A172 (cell line): Measurements from ENCODE around the gene IAH1. TPM values are rescaled to one million over a fixed set of nuclear protein-coding genes. Genes with fewer than 3 reads are reported as not detected.
"Not testable (repeated sequence)": the region's sequence is repeated elsewhere in the genome, so short reads cannot be mapped to it uniquely, and the experiment has no call there.

Experiments
- DNase-seq: peaks from one replicate; pipeline ENCODE4 v3.0.0-alpha.2; 2015; ENCODE audit warnings: low spot score
- total RNA-seq: library from RNA; depleted of rRNA; stranded (reverse); fragments of >200 nt; shearing (Covaris generic); gene quantifications from 2 replicates; pipeline ENCODE4 v1.2.3, GENCODE V29; 2014

The IAH1 gene
- total RNA-seq, 1 experiment from 2014 or later, result 23.4 TPM

DNA sequence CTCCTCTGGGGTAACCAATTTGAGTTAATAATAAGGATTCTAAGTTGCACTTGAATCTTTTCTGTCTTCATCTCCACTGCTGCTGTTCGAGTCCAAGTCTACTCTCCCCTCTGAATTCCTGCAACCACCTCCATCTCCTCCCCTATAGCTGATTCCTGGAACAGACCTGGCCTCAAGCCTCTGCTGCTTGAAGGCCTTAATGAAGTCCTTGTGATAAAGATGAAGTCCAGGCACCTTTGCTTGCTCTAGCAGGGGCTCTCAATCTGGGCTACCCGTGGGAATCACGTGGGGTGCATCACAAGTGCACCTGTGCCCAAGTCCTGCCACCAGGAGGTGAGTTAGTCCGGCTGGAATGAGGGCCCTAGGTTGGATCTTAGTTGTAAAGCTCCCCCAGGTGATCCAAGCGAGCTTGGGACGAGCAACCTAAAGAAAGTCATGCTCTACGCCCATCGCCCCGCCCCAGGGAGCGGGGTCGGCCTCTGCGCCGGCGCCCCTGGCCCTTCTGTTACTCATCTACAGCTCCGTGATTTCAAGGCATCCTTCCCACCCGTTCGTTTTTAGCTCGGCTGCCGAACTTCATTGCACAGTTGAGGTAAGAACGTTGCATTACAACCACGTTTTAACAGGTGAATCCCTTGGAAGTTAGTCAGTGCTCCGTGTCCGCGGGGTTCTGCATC, 905 bp upstream of the IAH1 start:
- no peak for DNase-seq

DNA sequence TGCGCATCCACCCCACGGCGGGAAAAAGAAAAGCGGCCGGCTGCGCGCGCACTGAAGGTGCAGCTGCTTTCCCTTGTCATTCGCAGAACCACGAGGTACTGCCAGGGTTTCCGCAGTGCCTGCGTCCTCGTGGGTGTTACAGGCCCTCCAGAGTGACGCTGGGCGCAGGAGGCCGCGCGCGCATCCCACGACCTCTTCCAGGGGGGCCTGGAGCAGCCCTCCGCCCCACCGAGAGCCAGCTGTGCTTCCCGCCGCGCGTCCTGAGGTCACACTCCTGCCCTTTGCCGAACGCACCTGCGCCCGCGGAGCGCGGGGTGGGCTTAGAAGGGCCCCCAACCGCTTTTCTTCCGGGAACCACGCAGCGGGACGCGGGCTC, 378 bp upstream of the IAH1 start:
- DNase-seq, result no peak

DNA sequence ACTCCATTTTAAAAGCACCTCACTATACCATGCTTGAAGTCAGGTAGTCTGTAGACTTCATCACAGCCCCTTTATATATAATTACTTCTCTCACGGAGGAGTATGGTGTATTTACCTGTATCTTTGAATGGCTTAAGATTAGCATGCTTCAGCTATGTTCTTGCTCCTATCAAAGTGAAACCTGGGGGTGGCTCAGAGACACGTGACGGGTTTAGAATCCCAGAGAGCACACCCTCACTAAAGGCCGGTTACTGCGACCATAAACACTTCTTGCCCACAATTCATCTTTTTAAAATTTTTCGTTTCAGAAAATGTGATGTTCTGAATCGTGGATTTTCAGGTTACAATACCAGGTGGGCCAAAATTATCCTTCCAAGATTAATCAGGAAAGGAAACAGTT, 3.6 kb downstream of the IAH1 start:
- DNase-seq, result no peak

DNA sequence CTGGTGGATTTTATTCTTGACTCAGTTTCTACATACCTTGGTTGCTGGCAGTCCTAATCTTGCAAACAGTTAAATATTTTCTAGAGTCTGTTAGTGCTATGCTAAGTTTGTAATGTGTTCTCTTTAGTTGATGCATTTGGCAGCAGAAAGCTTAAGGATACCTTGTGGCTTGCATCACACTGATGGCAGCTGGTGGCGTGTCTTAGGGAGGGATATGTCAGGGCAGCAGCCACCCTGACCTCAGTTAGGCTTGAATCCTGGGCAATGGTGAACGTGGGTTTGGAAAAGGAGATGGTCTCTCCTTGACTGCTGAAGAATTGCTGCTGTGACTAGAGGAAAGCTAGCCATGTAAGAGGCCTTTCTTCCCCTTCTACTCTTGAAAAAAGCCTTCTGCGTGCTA, 4.2 kb downstream of the IAH1 start:
- no peak for DNase-seq

DNA sequence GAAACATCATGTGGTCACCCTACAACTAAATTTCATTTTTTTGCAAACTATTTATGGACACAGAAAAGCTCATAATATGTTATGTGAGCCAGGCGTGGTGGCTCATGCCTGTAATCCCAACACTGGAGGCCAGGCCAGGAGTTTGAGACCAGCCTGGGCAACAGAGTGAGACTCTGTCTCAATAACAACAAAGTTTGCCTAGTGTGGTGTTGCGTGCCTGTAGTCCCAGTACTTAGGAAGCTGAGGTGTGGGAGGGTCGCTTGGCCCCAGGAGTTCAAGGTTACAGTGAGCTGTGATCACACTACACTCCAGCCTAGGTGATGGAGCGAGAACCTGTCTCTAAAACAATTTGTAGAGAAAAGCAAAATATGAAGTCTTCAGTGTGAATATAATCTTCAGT, 5.8 kb downstream of the IAH1 start:
- no peak for DNase-seq

DNA sequence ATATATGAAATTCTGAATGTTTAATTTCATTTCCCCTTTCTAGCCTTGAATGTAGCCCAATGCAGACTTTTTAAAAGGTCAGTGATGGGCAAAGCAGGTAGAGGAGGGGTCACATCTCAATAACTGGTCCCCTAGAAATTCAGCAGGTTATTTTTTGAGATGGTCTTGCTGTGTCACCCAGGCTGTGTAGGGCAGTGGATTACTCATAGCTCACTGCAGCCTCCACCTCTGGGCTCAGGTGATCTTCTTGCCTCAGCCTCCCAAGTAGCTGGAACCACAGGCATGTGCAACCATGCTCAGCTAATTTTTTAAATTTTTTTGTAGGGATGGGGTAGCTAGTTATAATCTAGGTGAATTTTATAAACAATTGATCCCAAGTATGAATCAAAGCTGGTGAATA, 8.8 kb downstream of the IAH1 start:
- no peak for DNase-seq

DNA sequence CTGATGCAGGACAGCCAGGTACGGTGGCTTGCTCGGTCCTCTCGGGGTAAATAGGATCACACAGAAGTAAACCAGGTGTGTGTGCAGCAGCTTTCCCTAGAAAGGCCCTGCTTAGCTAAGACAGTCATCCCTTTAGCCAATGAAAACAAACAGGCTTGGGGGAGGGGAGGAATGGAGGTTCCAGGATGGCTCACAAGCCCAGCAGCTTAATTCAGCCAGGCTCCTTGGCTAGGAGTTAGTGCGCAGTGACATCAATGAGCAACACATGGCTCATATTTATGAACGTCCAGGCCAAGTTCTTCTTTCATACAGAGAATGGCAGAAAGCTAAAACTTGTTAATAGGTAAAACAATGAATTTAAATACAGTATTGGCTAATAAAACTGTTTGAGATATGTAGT, 10.2 kb downstream of the IAH1 start:
- no peak for DNase-seq

DNA sequence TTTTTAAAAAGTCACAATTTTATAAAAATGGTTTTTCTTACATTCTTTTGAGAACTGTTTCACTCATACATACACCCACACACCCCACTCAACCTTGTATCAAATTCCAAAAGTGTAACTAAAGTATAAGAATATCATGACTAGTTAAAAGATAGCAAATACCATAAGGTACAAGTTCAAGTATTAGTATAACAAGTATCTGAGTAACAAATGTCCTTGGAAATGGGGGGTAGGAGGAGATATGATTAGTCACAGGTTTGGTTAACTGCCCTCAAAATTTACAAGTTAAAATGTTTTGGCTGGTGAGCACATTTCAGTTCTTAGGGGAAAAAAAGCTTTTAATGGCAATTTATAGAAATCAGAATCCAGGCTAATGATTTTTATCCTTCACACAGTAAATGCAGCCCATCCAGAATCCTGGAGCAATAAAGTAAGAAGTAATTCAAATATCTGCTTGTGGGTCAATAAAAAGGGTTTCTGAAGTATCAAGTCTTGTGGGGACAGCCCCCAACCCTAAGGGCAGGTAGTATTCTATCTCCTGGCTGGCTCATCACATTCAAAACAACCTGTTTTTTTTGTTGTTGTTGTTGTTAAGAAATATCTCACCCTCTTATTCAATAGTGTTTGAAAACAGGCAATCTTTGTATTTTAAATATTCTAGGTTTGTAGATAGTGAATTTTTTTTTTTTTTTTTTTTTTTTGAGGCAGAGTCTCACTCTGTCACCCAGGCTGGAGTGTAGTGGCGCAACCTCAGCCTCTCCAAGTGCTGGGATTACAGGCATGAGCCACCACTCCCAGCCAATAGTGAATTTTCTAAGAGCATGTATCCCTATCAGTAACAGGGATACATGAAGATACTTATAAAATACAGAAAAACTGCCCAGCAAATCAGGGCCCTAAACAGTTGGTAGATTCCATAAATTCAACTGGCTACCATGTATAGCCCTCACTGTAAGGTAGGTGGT, 14.5 kb downstream of the IAH1 start:
- no peak for DNase-seq

DNA sequence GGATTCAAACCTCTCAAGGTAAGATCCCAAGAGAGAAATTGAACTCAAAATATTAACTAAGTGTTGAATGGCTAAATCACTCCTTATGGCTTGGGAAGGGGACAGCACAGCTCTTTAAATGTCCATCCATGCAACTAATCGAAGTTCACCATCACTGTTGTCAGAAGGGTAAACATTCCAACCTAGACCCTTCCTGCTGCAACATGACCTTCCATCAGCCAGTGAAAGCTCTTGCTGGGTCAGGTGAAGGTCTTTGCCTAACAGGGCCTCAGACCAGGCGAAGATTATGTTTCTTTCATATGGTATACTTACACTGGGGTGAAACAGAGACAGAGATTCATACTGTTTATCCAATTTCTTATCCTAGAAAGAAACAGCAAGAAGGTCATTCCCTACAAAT, 16.4 kb downstream of the IAH1 start:
- DNase-seq, result no peak

DNA sequence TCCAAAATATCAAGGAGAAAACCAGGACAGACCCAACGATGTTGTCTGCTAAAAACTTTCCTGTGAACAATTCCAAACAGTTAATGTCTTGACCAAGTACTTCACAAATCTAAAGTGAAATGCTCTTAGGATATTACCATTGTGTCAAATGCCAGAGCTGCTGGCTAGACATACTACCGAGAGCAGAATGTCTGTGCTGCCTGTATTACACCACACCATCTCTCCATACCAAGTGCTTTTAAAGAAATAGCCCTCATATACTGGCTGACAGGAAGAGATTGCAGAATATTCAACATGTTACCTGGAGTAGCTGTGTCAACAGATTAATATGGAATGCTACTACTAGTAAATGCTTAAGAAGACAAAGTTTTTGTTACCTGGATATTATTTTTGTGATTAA, 18.6 kb downstream of the IAH1 start:
- DNase-seq, result no peak

DNA sequence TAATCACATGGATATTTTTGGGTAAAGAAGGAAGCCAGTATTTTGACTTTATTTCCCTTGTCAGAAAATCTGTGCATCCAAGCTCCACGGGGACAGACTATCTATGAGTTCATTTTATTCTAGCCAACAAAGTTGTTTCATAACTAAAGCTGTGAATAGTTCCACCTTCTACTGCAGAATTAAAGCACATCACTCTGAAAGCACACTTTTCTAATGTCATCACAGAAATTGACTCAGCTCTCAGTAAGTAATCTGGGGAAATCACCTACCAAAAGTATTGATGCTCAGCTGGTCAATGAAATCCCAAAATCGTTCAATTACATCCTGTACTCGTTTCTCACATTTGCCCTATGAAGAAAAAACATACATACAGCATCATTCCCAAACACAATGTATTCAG, 19.1 kb downstream of the IAH1 start:
- no peak for DNase-seq

DNA sequence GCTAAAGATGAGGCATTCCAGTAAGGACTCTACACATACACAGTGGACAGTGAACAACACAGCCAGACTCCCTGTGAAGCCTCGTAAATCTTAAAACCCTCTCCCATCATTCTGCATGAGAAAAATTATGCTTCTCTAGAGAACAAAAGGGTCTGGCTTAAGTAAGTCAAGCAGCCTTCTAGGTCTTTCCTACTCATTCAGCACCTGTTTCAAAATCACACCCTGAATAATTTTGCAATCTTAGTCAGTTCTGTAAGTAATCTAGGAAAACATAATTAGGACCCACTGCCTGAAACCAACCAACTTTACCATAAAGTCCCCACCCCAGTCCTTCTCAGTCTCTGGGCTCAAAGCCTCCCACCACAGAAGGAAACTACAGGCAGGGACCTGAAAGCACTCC, 19.7 kb downstream of the IAH1 start:
- DNase-seq, result no peak

DNA sequence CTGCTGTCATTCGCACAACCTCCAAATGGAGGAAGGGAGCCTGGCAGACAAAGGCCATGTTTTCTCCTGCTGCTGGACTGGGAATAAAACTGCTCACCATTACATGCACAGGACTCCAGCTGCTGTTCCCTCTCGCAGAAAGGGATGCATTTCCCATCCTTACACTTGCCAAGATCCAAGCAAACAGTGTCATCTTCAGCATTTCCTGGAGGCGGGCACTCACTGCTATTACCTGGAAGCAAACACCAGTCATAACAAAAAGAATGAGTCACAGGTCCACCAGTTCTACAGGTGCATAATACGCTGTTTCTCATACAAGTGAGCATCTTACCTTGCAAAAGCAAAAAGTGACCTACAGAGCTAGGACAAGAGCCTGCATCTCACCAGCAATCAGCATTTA, 22.7 kb downstream of the IAH1 start:
- DNase-seq, result no peak

DNA sequence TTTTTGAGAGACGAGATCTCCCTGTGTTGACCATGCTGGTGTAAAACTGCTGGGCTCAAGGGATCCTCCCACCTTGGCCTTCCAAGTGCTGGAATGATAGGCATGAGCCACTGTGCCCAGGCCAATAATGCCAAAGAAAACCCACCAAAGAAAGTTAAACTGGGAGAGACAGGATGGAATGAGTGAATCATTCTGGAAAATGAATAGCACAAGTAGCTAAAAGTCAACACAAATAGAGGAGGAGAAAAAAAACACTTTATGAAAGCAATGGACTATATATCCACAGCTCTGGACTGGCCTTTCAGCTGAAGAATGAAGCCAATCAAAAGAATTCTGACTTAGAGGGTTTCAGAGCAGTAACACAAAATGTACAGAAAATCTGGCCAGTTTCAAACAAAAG, 23.9 kb downstream of the IAH1 start:
- no peak for DNase-seq

DNA sequence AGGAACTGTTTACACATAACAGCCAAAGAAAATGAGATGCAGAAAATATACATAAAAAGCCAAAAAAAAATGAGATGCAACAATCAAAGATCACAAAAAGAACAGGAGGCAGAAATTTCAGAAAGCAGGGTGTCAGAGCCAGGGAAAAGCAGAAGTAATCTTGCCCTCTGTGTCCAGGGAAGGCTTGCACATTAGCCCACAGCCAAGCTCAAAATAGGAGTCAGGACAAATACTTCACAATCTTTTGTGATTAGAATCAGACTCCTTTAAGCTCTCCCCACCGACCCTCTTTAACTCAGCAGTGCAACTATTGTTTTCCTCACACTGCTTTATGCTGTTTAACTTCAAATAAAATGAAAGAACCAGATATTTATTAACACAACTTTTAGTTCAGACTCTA, 34.6 kb downstream of the IAH1 start:
- DNase-seq, result no peak

DNA sequence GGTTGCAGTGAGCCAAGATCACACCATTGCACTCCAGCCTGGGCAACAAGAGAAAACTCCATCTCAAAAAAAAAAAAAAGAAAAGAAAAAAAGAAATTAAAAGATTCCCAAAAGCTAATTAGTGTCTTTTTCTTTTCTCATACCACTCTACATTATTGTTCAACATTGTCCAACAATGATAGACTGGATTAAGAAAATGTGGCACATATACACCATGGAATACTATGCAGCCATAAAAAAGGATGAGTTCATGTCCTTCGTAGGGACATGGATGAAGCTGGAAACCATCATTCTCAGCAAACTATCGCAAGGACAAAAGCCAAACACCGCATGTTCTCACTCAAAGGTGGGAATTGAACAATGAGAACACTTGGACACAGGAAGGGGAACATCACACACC, 39.6 kb downstream of the IAH1 start:
- not testable (repeated sequence) for DNase-seq

DNA sequence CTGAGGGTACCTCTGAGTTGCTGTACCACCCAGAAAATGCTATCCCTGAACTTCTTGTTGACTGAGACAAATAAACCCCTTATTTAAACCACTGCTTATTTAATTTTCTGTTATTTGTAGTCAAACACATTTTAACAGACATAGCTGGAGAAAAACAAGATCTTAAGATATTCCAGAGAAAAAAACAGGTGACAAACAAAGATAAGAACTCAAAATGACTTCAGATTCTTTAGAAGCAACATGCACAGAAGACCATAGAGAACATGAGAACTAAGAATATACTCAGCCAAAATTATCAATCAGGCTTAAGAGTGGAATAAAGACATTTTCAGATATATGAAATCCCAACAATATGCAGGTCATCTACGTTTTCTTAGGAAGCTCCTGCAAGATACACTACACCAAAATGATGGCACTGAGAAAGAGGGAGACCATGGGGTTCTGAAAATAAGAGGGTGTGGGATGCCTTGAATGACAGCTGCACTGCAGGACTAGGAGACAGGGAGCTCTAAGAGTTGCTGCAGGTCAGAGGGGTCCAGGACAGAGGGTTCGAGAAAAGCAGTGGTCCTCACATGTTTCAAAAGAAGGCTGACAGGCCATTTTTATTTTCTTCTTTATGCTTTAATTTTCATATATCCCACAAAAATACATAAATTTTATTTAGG, 42.9 kb downstream of the IAH1 start:
- no peak for DNase-seq

DNA sequence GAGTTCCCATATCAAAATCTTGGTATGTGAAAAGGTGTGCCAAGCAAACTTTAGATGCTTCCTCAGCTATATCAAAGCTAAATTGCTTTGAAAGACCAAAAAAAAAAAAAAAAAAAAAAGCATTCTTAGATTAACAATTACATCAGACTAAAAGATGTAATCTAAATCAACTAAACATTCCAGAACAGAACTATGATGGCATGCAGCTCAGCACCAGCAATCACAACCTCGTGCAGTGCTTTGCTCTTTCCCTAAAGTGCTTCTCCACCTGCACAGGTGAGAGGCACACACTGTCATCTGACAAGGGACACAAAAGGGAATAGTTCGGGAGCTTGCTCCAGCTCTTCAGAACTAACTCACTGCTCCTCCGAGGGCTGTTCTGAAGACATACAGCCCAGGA, 43.8 kb downstream of the IAH1 start:
- no peak for DNase-seq

DNA sequence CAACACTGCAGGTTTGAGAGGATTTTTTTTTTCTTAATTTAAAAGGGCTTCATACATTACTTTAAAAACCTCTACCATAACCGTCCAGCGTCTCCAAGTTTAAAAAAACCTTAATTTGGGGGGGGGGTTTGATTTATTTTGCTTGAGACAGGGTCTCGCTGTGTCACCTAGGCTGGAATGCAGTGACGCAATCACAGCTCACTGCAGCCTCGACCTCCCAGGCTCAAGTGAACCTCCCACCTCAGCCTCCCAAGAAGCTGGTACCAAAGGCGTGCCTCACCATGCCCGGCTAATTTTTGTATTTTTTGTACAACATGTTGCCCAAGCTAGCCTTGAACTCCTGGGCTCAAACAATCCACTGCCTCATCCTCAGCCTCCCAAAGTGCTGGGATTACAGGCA, 44.4 kb downstream of the IAH1 start:
- no peak for DNase-seq

DNA sequence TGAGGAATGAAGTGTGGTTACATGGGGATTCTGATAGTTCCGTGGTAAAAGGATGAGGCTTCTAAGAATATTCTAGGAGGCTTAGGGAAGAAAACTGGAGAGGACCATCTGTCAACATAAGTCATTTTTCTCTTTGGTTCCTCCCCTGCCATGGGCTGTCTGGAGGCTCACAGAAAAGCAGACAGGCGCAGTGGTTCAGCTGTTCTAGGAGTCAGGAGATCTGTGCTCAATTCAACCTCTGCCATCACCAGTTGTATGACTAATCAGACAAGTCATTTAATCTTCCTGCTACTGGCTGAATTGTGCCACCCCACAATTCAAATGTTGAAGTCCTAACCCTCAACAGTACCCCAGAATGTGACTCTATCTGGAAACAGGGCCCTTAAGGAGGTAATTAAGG, 44.9 kb downstream of the IAH1 start:
- peak; percentile 16 for DNase-seq

DNA sequence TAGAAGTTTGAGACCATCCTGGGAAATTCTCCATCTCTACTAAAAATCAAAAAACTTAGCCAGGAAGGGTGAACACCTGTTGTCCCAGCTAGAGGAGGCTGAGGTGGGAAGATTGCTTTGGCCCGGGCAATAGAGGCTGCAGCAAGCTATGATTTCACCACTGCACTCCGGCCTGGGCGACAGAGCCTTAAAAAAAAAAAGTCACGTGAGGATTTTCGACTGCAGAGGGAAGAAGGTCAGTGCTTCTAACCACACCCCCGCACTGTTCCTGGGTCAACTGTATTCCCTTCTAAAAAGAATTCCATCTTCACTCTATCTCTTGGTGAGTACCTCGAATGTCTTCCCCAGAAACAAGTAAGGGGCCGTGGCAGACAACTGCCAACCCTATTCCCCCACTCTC, 49.9 kb downstream of the IAH1 start:
- no peak for DNase-seq

DNA sequence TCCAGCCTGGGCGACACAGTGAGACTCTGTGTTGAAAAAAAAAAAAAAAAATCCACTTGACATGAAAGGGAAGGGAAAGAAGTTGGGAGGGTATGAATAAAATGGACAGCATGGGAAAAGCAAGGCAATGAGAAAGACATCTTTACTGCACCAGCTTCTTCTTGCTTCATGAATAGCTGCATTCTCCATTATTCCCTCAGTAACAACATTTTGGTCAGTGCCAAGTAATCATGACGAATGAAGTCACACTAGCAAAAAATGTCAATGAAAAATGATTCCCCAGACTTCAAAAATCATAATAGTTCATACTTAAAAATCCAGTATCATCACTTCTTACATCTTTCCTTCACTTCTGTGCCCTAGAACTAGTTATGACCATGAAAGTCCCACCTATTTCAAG, 50.9 kb downstream of the IAH1 start:
- DNase-seq, result no peak
